ENCODE data around the gene TMEM255A. TPM values are rescaled to one million over a fixed set of nuclear protein-coding genes. Genes with fewer than 3 reads are reported as not detected.

The TMEM255A gene
- total RNA-seq, 1 experiment from 2014 or later = 3.8 TPM

DNA sequence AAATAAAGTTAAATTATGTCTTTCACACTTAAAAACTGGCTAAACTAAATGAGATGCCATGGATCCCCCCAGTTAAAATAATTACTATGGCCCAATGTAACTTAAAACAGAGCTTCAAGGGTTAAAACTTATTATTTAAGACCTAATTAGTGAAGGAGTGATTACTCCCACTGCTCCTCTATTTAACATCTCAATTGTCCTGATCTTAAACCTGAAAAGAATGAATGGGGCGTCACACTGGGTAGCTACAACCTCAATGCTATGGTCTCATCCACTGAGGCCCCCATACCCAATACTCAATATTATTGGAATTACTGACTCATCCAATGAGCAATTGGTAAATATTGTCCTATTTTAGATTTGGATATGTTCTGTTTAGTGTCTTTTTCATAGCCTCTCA, 21.1 kb upstream of the TMEM255A start:
- no peak overlapping the region for H3K27ac Mint-ChIP-seq (ENCODE audit: unreplicated experiment)
- CTCF ChIA-PET = no interaction called here

DNA sequence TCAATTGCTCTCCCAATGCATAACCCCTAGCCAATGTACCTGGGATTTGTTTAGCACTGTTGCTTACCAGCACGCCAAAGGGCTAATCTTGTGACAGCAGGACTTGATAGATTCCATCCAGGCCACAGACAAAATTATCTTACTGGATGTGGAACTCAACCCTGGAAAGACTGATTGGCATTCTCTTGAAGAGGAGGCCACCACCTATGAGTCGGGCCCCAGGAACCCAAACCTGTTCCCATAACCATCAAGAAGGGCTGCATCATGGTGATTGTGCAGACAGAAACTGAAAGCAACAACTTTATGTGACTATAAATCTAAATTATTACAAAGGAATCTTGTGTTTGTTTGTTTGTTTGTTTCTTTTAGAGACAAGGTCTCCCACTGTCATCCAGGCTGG, 19.9 kb upstream of the TMEM255A start:
- Mint-ChIP-seq H3K4me3 (ENCODE audit: unreplicated experiment) (no peak overlapping the region), H3K27ac (ENCODE audit: unreplicated experiment) (no peak overlapping the region), H3K36me3 (ENCODE audit: insufficient read depth, unreplicated experiment) (no peaks in the 10 kb centered on the region), H3K9me3 (ENCODE audit: unreplicated experiment) (peaks cover 7% of the 10 kb centered on the region), H3K27me3 (ENCODE audit: insufficient read depth, unreplicated experiment) (peaks cover 2% of the 10 kb centered on the region), H3K4me1 (ENCODE audit: low read depth, unreplicated experiment) (no peaks in the 10 kb centered on the region)
- TF ChIP-seq, protein P1, sequence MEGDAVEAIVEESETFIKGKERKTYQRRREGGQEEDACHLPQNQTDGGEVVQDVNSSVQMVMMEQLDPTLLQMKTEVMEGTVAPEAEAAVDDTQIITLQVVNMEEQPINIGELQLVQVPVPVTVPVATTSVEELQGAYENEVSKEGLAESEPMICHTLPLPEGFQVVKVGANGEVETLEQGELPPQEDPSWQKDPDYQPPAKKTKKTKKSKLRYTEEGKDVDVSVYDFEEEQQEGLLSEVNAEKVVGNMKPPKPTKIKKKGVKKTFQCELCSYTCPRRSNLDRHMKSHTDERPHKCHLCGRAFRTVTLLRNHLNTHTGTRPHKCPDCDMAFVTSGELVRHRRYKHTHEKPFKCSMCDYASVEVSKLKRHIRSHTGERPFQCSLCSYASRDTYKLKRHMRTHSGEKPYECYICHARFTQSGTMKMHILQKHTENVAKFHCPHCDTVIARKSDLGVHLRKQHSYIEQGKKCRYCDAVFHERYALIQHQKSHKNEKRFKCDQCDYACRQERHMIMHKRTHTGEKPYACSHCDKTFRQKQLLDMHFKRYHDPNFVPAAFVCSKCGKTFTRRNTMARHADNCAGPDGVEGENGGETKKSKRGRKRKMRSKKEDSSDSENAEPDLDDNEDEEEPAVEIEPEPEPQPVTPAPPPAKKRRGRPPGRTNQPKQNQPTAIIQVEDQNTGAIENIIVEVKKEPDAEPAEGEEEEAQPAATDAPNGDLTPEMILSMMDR (IDR thresholded peaks at IDR 0.05; ENCODE audit: insufficient read depth in 1 of 2, low read depth in 1 of 2, low read length in 1 of 2, severe bottlenecking in 1 of 2, unreplicated experiment in 1 of 2) = no peak
- H3K4me1 ChIP-seq = no peaks in the 10 kb centered on the region
- no TSS peak for BruUV-seq (replicated peaks)
- no peaks in the 10 kb centered on the region for H3K27me3 ChIP-seq (replicated peaks; ENCODE audit: control insufficient read depth, insufficient read depth, low read length)
- ChIA-PET POLR2A (no interaction called here), CTCF (no interaction called here)
- DNase-seq = no peak
- H3K36me3 ChIP-seq (ENCODE audit: control insufficient read depth, insufficient read depth, low read length) = no peaks in the 10 kb centered on the region
- intact Hi-C loops (cut with micrococcal nuclease; ENCODE audit: unreplicated experiment) = no loop called here
- H3K4me3 ChIP-seq (ENCODE audit: low read depth, low read length) = no peak overlapping the region
- no peaks in the 10 kb centered on the region for H3K9me3 ChIP-seq

More for the DNA sequence above, 21.1 kb upstream of the TMEM255A start:
- H3K36me3 Mint-ChIP-seq (ENCODE audit: insufficient read depth, unreplicated experiment) = no peaks in the 10 kb centered on the region
- no peak for DNase-seq
- Histone ChIP-seq H3K36me3 (ENCODE audit: control insufficient read depth, insufficient read depth, low read length) (no peaks in the 10 kb centered on the region), H3K4me1 (no peaks in the 10 kb centered on the region), H3K9me3 (no peaks in the 10 kb centered on the region), H3K4me3 (ENCODE audit: low read depth, low read length) (no peak overlapping the region), H3K27me3 (replicated peaks; ENCODE audit: control insufficient read depth, insufficient read depth, low read length) (no peaks in the 10 kb centered on the region)
- POLR2A ChIA-PET = no interaction called here
- no peaks in the 10 kb centered on the region for H3K27me3 Mint-ChIP-seq (ENCODE audit: insufficient read depth, unreplicated experiment)
- intact Hi-C loops (cut with micrococcal nuclease; ENCODE audit: unreplicated experiment) = no loop called here
- no peak overlapping the region for H3K4me3 Mint-ChIP-seq (ENCODE audit: unreplicated experiment)
- TF ChIP-seq, protein P1 (IDR thresholded peaks at IDR 0.05; ENCODE audit: insufficient read depth in 1 of 2, low read depth in 1 of 2, low read length in 1 of 2, severe bottlenecking in 1 of 2, unreplicated experiment in 1 of 2) = no peak
- no TSS peak for BruUV-seq (replicated peaks)
- no peaks in the 10 kb centered on the region for H3K4me1 Mint-ChIP-seq (ENCODE audit: low read depth, unreplicated experiment)
- peaks cover 10% of the 10 kb centered on the region for H3K9me3 Mint-ChIP-seq (ENCODE audit: unreplicated experiment)

DNA sequence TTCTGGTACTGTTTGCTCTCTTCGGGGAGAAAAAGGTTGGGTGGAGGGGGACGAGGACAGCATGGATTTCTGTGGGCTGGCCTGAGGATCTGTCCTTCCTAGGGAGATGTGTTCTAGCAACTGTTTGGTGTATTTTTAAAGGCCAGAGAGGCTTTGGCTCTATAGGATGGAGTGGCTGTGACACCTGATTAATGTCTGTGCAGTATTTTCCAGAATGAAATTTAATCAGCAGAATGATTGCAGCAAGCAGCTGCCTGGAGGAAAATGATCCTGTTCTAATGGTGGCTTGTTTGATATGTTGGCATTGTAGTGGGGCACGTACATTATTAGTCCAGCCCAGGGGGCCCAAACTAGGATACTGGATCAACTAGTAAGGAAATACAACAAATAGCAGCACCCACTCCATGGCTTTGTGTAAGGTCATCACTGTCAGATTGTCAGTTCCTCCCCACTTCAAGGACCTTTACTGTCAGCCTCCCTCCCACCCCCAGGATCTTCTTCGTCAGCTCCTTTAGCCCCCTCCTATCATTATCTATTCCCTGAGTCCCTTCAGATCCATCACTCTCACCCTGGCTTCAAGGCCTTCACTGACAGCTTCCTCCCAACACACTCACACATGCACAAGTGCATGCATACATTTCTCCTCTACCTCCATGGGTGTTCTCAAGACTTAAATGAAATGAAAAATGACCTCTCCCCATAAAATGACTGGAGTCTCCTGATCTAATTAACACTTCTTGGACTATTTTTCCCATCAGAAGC, 10.4 kb upstream of the TMEM255A start:
- no TSS peak for BruUV-seq (replicated peaks)
- no peaks in the 10 kb centered on the region for H3K9me3 Mint-ChIP-seq (ENCODE audit: unreplicated experiment)
- no peaks in the 10 kb centered on the region for H3K36me3 Mint-ChIP-seq (ENCODE audit: insufficient read depth, unreplicated experiment)
- peaks cover 9% of the 10 kb centered on the region for H3K4me1 ChIP-seq
- POLR2A ChIA-PET = no interaction called here
- CTCF ChIA-PET = no interaction called here
- H3K27me3 Mint-ChIP-seq (ENCODE audit: insufficient read depth, unreplicated experiment) = no peaks in the 10 kb centered on the region
- H3K4me1 Mint-ChIP-seq (ENCODE audit: low read depth, unreplicated experiment) = no peaks in the 10 kb centered on the region
- DNase-seq = no peak
- no peak overlapping the region for H3K27ac Mint-ChIP-seq (ENCODE audit: unreplicated experiment)
- no peaks in the 10 kb centered on the region for H3K36me3 ChIP-seq (ENCODE audit: control insufficient read depth, insufficient read depth, low read length)
- no peaks in the 10 kb centered on the region for H3K9me3 ChIP-seq
- TF ChIP-seq, protein P1 (IDR thresholded peaks at IDR 0.05; ENCODE audit: insufficient read depth in 1 of 2, low read depth in 1 of 2, low read length in 1 of 2, severe bottlenecking in 1 of 2, unreplicated experiment in 1 of 2) = no peak
- H3K4me3 ChIP-seq (ENCODE audit: low read depth, low read length) = no peak overlapping the region
- no peaks in the 10 kb centered on the region for H3K27me3 ChIP-seq (replicated peaks; ENCODE audit: control insufficient read depth, insufficient read depth, low read length)
- no peak overlapping the region for H3K4me3 Mint-ChIP-seq (ENCODE audit: unreplicated experiment)
- intact Hi-C loops (cut with micrococcal nuclease; ENCODE audit: unreplicated experiment) = no loop called here
